Urinary bladder (tissue), 4 donors: ENCODE measurements around the gene LRRC27. TPM values are rescaled to one million over a fixed set of nuclear protein-coding genes. Genes with fewer than 3 reads are reported as not detected.
"Not testable (repeated sequence)": the region's sequence is repeated elsewhere in the genome, so short reads cannot be mapped to it uniquely, and the experiment has no call there.

Experiments used
- DNase-seq: peaks from one replicate; pipeline ENCODE4 v3.0.0-alpha.2; 2015; ENCODE audit errors: extremely low spot score
- H3K27ac ChIP-seq: one replicate; pipeline ENCODE4 v1.5.1; 2013; ENCODE audit warnings: low read depth, mild to moderate bottlenecking, moderate library complexity
- H3K36me3 ChIP-seq: one replicate; pipeline ENCODE4 v1.6.1; 2013; ENCODE audit warnings: mild to moderate bottlenecking, moderate library complexity; ENCODE audit not compliant: insufficient read depth
- H3K4me1 ChIP-seq: one replicate; pipeline ENCODE4 v1.6.1; 2013; ENCODE audit warnings: mild to moderate bottlenecking, moderate library complexity; ENCODE audit not compliant: insufficient read depth
- H3K4me3 ChIP-seq: one replicate; pipeline ENCODE4 v1.5.1; 2013; ENCODE audit warnings: low read depth, low read length
- WGBS: extraction: QIAGEN DNeasy Blood & Tissue Kit; methylation state at CpG from one replicate; pipeline ENCODE4 v1.1.7; 2013; 5-methylcytosine and 5-hydroxymethylcytosine counted together
- polyA plus RNA-seq: library from polyadenylated mRNA; stranded (reverse); fragments of 200-250 nt; gene quantifications from one replicate; pipeline ENCODE4 v1.2.3, GENCODE V29; 2013
- total RNA-seq: library from RNA; depleted of rRNA; stranded (reverse); fragments of >200 nt; gene quantifications from one replicate; pipeline ENCODE4 v1.2.3, GENCODE V29; 2014
- donor health status: healthy with polysubstance abuse.
- donor health status: healthy.

The LRRC27 gene
- total RNA-seq = 13.2 TPM
- polyA plus RNA-seq = 6.5 TPM

- Histone ChIP-seq H3K27ac (peak within 1 kb of the TSS; percentile 46), H3K4me3 (peak within 1 kb of the TSS; percentile 63), H3K4me1 (no peaks in the 10 kb centered on the region), H3K36me3 (no peaks in the 10 kb centered on the region)
- WGBS = under 1% methylated on average over 89 of the region's 89 CpGs
- peak; percentile 90 for DNase-seq
These were observed at the start of gene LRRC27 for GRCh38 chr10:132331601-132332432. Gene LRRC27, plus strand, starts transcription at chr10:132332193. Its CDS starts 1,332 bp downstream, at chr10:132333525.

- Histone ChIP-seq H3K27ac (no peak overlapping the region), H3K4me1 (no peaks in the 10 kb centered on the region), H3K36me3 (no peaks in the 10 kb centered on the region), H3K4me3 (no peak overlapping the region)
- no peak for DNase-seq
- 45% methylated on average over 36 of the region's 36 CpGs for WGBS
These were observed 49.1 kb upstream of the LRRC27 start for GRCh38 chr10:132282667-132283603.

GRCh38 chr10:132283604-132284382 is 48.2 kb upstream of the LRRC27 start:
- Histone ChIP-seq H3K4me3 (no peak overlapping the region), H3K36me3 (no peaks in the 10 kb centered on the region), H3K27ac (no peak overlapping the region), H3K4me1 (no peaks in the 10 kb centered on the region)
- 70% methylated on average over 24 of the region's 24 CpGs for WGBS
- DNase-seq = no peak

GRCh38 chr10:132289439-132289838 is 42.6 kb upstream of the LRRC27 start:
- Histone ChIP-seq H3K36me3 (no peaks in the 10 kb centered on the region), H3K4me3 (no peak overlapping the region), H3K4me1 (no peaks in the 10 kb centered on the region), H3K27ac (no peak overlapping the region)
- WGBS = 66% methylated on average over 2 of the region's 2 CpGs
- no peak for DNase-seq

- Histone ChIP-seq H3K27ac (no peak overlapping the region), H3K4me3 (no peak overlapping the region), H3K36me3 (no peaks in the 10 kb centered on the region), H3K4me1 (no peaks in the 10 kb centered on the region)
- 92% methylated on average over 6 of the region's 6 CpGs for WGBS
- DNase-seq = no peak
These were observed 41.4 kb upstream of the LRRC27 start for GRCh38 chr10:132290631-132291030.

GRCh38 chr10:132291826-132292225 is 40.2 kb upstream of the LRRC27 start:
- H3K4me1 ChIP-seq = no peaks in the 10 kb centered on the region

GRCh38 chr10:132292287-132293200 is 39.4 kb upstream of the LRRC27 start:
- H3K27ac ChIP-seq = no peak overlapping the region
- no peak overlapping the region for H3K4me3 ChIP-seq
- no peaks in the 10 kb centered on the region for H3K4me1 ChIP-seq
- WGBS = 81% methylated on average over 30 of the region's 30 CpGs
- DNase-seq = no peak
- no peaks in the 10 kb centered on the region for H3K36me3 ChIP-seq

More at GRCh38 chr10:132291826-132292225, 40.2 kb upstream of the LRRC27 start:
- H3K27ac ChIP-seq = no peak overlapping the region
- H3K36me3 ChIP-seq = no peaks in the 10 kb centered on the region
- no peak overlapping the region for H3K4me3 ChIP-seq
- WGBS = 85% methylated on average over 5 of the region's 5 CpGs
- DNase-seq = no peak

- no peaks in the 10 kb centered on the region for H3K36me3 ChIP-seq
- 33% methylated on average over 16 of the region's 16 CpGs for WGBS
- no peak for DNase-seq
- no peak overlapping the region for H3K27ac ChIP-seq
- H3K4me3 ChIP-seq = no peak overlapping the region
- no peaks in the 10 kb centered on the region for H3K4me1 ChIP-seq
These were observed 38.7 kb upstream of the LRRC27 start for GRCh38 chr10:132293201-132293812.

GRCh38 chr10:132293813-132294520 is 38.0 kb upstream of the LRRC27 start:
- Histone ChIP-seq H3K27ac (no peak overlapping the region), H3K36me3 (no peaks in the 10 kb centered on the region), H3K4me3 (no peak overlapping the region), H3K4me1 (no peaks in the 10 kb centered on the region)
- WGBS = 75% methylated on average over 25 of the region's 25 CpGs
- no peak for DNase-seq

- Histone ChIP-seq H3K4me3 (no peak overlapping the region), H3K36me3 (no peaks in the 10 kb centered on the region), H3K27ac (no peak overlapping the region), H3K4me1 (no peaks in the 10 kb centered on the region)
- WGBS = 68% methylated on average over 23 of the region's 23 CpGs
- DNase-seq = no peak
These were observed 37.3 kb upstream of the LRRC27 start for GRCh38 chr10:132294561-132295318.

GRCh38 chr10:132295481-132295880 is 36.5 kb upstream of the LRRC27 start:
- not testable (repeated sequence) for DNase-seq

More at GRCh38 chr10:132295481-132295880, 36.5 kb upstream of the LRRC27 start:
- H3K4me3 ChIP-seq, H3K27ac ChIP-seq, H3K36me3 ChIP-seq, H3K4me1 ChIP-seq: not testable (repeated sequence)
- WGBS = 93% methylated on average over 23 of the region's 23 CpGs
